DMS53 treated with DMSO at 0.1 percent for 48 hours (cell line): ENCODE measurements around the gene ARHGEF10L.
A peak's percentile ranks its signal among the peaks of the same experiment; 100 is the strongest.

Source experiments
- DNase-seq: peaks from one replicate; lab custom pipeline; 2025; ENCODE audit not compliant: unreplicated experiment; lab: John Stamatoyannopoulos, UW

The ARHGEF10L gene

GRCh38 chr1:17588048-17588871, 48.8 kb downstream of the ARHGEF10L start:
- no peak for DNase-seq

GRCh38 chr1:17591814-17592430, 52.4 kb downstream of the ARHGEF10L start:
- DNase-seq = no peak

GRCh38 chr1:17594026-17594425, 54.5 kb downstream of the ARHGEF10L start:
- no peak for DNase-seq

- DNase-seq = no peak
Observed at GRCh38 chr1:17594690-17595601, 55.4 kb downstream of the ARHGEF10L start.

- no peak for DNase-seq
Observed at GRCh38 chr1:17595602-17595925, 56.1 kb downstream of the ARHGEF10L start.

GRCh38 chr1:17596186-17596585, 56.7 kb downstream of the ARHGEF10L start:
- DNase-seq = no peak

GRCh38 chr1:17596651-17597509, 57.4 kb downstream of the ARHGEF10L start:
- DNase-seq = peak; percentile 51

GRCh38 chr1:17597651-17598050, 58.2 kb downstream of the ARHGEF10L start:
- no peak for DNase-seq

GRCh38 chr1:17598251-17598650, 58.8 kb downstream of the ARHGEF10L start:
- no peak for DNase-seq

- no peak for DNase-seq
Observed at GRCh38 chr1:17599291-17599953, 59.9 kb downstream of the ARHGEF10L start.

- no peak for DNase-seq
Observed at GRCh38 chr1:17599954-17600300, 60.4 kb downstream of the ARHGEF10L start.

GRCh38 chr1:17600321-17600720, 60.8 kb downstream of the ARHGEF10L start:
- no peak for DNase-seq

GRCh38 chr1:17601643-17602382, 62.3 kb downstream of the ARHGEF10L start:
- no peak for DNase-seq

GRCh38 chr1:17603091-17603841, 63.8 kb downstream of the ARHGEF10L start:
- no peak for DNase-seq

- peak; percentile 45 for DNase-seq
Observed at GRCh38 chr1:17605582-17606344, 66.3 kb downstream of the ARHGEF10L start.

GRCh38 chr1:17606826-17607440, 67.4 kb downstream of the ARHGEF10L start:
- peak; percentile 35 for DNase-seq

GRCh38 chr1:17607644-17608581, 68.4 kb downstream of the ARHGEF10L start:
- no peak for DNase-seq
